Epithelial cell of esophagus (primary cell): ENCODE results near the gene ASB2.

Experiments
- DNase-seq: peaks from one replicate; pipeline ENCODE4 v3.0.0; 2010; ENCODE audit warnings: low read depth
- H3K4me3 ChIP-seq: 2 replicates; pipeline ENCODE4 v1.5.1; 2011; ENCODE audit warnings: mild to moderate bottlenecking, low read length, control low read depth
- CTCF ChIP-seq: IDR thresholded peaks from 2 replicates; pipeline ENCODE4 v1.5.1; 2011; ENCODE audit warnings: low read depth, mild to moderate bottlenecking, low read length, control low read depth, inconsistent platforms; ENCODE audit not compliant: insufficient read depth; ENCODE audit errors: missing control alignments

ASB2 gene

DNA sequence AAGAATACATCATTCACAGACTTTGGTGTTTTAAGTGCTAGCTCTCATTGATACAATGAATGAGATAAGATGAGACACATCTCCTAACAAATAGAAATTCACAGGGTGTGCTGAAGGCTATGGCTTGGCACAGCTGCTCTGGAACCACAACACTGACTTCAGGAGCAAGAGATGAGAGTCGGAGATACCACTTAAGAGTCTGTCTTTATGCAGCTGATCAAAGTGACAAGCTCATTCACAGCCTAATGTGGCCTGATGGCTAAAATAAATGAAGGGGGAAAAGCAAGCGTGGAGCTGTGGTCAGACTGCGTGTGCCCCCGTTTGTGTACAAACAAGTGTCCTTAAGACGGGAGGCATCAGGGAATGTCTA, 78.9 kb downstream of the ASB2 start:
- DNase-seq = no peak
- H3K4me3 ChIP-seq = no peak overlapping the region
- no peak for TF ChIP-seq CTCF

DNA sequence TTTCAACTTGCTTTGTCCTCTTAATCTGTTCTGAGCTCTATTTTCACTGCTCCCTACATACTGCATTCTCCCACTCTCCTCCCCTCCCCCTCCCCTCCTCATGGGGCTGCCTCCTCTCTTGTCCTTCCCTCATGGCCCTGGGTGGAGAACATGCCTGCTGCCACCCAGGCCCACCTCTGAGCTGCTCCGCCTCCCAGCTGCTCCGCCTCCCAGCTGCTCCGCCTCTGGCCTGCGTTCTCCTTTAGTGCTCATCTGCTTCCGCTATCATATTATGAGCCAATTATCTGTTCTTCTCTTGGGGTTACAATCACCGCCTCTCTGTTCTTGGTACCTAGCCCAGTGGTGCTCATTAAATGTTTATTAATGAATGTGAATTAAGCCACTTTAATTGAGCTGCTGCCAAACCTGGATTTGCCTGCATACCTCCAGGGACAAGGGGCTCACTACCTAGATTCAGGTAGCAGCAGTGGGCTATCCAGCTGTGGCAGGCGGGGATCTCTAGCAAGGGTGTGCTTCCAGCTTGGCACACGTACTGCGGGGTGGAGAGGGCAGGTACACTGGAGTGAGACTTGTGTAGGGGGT, 81.3 kb downstream of the ASB2 start:
- no peak overlapping the region for H3K4me3 ChIP-seq
- DNase-seq = no peak
- TF ChIP-seq CTCF = no peak

GRCh38 chr14:93893661-93894261, 82.6 kb downstream of the ASB2 start:
- H3K4me3 ChIP-seq = no peak overlapping the region
- no peak for TF ChIP-seq CTCF
- no peak for DNase-seq

GRCh38 chr14:93892923-93893558, 83.3 kb downstream of the ASB2 start:
- peak; percentile 99 for TF ChIP-seq CTCF
- DNase-seq = peak; percentile 50
- no peak overlapping the region for H3K4me3 ChIP-seq

GRCh38 chr14:93892505-93892839, 83.9 kb downstream of the ASB2 start:
- DNase-seq = no peak
- no peak overlapping the region for H3K4me3 ChIP-seq
- no peak for TF ChIP-seq CTCF

DNA sequence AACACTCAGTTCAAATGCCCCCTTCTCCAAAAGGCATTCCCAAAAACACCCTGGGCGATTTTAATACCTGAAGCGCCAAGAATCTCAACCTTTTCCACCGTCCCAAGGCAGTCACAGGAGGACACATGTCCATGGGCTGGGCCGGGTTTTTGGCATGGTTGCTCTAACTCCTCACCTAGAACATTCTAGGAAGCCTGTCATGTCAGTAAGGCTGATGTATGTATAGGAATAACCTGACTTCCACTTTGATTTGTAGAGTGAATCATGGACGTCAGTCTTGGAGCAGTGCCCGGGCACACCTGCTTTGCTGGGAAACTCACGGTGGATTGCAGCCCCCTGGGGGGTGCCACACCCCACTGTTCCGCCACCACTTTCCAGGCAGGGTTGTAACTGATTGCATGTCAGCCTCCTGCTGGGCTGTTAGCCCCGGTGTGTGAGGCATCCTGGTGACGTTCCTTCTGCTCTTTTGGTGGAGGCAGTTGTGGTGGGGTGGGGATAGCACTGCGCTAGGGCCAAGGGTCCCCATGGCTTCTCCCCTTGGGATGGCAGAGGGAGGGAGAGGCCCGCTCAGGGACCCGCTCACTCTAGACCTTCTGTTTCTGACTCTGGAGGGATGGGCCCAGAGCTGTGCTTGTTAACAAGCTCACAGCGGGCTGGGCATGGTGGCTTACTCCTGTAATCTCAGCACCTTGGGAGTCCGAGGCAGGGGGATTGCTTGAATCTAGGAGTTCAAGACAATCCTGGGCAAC, 84.4 kb downstream of the ASB2 start:
- DNase-seq = peak; percentile 3
- H3K4me3 ChIP-seq = no peak overlapping the region
- TF ChIP-seq CTCF = no peak
